GM18907 (cell line): ENCODE results near the gene CD44.
"Not testable (repeated sequence)": the region's sequence is repeated elsewhere in the genome, so short reads cannot be mapped to it uniquely, and the experiment has no call there.

Source experiments
- ATAC-seq: cut with Tn5 transposase; IDR thresholded peaks from one replicate; pipeline ENCODE4 v1.9.1; 2021; ENCODE audit warnings: mild to moderate bottlenecking, moderate library complexity; ENCODE audit not compliant: unreplicated experiment

CD44 gene

DNA sequence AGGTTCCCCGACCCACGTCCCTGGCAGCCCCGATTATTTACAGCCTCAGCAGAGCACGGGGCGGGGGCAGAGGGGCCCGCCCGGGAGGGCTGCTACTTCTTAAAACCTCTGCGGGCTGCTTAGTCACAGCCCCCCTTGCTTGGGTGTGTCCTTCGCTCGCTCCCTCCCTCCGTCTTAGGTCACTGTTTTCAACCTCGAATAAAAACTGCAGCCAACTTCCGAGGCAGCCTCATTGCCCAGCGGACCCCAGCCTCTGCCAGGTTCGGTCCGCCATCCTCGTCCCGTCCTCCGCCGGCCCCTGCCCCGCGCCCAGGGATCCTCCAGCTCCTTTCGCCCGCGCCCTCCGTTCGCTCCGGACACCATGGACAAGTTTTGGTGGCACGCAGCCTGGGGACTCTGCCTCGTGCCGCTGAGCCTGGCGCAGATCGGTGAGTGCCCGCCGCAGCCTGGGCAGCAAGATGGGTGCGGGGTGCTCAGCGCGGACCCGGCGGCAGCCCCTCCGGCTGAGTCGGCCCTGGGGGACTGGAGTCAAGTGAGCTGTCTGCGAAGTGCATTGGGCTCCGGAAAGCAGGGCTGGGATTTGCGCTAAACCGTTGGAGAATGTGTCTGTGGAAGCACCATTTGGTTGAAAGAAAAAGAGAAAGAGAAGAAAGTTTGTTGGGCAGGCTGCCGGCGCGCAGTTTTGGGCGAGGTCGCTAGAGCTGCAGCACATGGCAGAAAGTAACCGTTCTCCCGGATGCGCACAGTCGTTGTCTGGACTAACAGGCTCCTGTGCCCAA is at the start of gene CD44:
CD44 (plus strand) TSS at position 229 of the 779 bp plus-strand sequence; CDS start at position 362, 133 bp downstream.
- ATAC-seq = peak; percentile 53

DNA sequence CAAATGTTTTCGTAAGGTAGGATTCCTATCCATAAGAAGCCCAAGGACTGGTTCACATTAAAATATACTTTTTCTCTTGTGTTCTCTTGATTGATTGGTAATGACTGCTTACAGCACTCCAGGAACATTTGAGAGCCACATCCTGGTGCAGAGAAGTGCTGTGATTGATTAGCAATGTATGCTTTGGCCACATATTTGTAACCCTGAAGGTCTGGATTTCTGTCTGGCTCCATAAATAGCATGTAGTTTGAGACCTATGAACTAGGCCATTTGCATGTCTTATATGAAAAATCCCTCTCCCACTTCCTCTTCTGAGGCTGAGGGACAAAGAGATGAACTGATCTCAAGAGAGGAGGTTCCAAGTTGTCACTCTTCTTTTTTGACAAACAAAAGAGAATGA is 49.3 kb upstream of the CD44 start:
- peak; percentile 80 for ATAC-seq

DNA sequence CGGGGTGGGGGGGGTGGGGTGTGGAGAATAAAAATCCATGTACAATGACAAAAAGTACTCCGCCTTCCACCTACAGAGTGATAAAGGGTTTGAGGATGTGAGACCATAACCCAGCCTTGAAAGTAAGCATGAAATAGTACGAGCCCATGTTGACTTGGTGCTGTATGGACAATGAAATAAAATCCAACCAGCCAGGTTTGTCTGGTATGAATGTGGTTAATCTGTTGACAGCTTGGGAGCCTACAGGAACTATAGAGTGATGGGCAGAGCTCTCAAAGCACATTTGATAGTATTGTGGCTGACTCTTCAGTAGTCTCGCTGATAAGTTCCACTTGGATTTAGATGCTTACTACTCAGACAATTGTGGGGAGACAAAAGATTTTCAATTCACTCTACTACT is 48.8 kb upstream of the CD44 start:
- ATAC-seq = peak; percentile 31

DNA sequence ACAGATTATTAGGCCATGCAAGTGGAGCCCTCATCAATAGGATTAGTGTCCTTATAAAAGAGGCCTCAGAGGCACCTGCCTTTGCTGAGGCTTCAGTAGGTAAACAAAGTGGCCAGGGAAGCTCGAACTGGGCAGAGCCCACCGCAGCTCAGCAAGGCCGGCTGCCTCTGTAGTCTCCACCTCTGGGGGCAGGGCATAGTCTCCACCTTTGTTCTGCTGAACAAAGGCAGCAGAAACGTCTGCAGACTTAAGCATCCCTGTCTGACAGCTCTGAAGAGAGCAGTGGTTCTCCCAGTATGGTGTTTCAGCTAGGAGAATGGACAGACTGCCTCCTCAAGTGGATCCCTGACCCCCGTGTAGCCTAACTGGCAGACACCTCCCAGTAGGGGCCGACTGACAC is 48.0 kb upstream of the CD44 start:
- ATAC-seq = not testable (repeated sequence)

DNA sequence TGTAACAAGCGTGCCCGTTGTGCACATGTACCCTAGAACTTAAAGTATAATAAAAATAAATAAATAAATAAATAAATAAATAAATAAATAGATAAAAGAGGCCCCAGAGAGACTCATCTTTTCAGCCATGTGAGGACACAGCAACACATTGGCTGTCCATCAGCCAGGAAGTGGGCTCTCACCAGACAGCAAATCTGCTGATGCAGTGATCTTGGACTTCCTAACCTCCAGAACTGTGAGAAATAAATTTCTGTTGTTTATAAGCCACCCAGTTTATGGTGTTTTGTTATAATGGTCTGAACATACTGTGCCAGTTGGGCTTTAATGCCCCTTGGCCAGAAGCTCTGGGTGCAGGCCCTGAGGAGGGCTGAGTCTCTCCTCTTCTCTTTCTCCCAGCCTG is 42.2 kb upstream of the CD44 start:
- ATAC-seq = no peak

DNA sequence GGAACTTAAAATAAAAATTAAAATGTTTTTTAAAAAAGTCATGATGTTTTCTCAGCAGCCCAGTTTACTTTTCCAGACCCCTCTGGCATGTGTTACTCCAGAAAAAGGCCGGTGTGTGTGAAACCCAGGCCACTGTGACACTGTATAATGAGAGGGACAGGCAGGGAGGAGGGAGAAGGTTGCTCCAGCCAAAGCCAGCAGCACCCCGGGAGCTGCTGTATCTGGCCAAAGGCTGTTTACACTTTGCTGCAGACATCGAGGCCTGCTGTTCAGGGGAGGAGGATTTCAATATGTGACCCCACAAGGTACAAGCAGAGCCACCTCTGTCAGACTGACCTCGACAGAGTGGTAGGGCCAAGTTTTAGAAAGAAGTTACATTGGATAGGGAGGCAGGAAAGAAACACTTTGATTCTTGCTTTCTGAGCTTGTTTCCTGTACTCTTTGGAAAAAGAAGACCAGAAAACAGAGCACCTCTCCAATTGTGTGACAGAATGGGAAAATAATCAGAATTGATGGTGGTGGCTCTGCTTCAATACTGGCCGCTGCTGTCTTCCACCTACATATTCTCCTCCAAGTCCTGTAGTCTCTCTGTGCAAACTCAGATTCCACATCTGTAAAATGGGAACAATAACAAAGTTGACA is 41.0 kb upstream of the CD44 start:
- ATAC-seq = no peak

DNA sequence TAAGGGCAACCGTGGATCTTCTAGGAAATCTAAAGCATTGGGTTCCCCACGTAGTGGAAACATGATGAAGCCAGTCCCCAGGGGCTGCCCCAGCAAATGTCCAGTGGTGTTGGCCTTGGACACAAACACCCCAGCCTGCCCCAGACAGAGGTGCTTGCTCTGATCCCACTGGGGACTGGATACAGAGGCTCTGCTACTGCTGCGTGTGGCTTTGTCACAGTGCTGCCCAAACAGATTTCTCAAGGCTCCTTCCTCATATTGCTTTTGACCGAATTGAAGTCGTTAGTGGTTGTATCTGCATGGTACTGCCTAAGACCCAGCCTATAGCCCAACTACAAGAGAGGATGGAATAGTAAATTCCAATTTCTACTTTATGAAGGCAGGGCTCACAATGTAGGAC is 40.1 kb upstream of the CD44 start:
- no peak for ATAC-seq

DNA sequence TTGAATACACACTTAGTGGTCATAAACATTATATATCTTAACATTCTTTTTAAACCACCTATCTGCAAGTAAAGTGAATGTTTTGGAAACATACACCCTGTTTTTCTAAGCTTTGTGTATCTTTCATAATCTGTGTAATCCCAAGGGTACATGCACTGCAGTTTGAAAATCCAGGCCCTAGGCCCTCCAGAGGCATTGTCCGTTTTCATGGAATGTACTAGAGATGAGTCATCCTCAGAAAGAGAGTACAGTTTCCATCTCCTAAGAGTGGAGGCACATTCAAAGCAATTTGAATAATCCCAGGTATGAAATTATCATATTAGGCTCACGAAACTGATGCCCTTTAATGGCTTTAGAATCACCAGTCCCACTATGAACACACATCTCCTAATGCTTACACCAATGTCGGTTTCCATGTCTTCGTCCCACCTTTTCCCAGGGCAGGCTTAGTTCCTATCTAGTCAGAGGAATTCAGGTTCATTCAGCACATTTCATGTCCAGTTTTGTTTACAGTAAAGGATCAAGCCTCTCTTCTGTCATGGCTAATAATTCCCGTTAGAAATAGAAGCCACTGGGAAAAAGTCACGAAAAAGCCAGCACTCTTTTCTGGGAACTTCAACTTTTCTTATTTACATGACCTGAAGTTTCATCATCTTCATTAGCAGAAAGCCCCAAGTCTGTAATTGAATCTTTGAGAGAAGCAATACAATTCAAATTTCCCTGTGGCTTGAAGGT is 39.5 kb upstream of the CD44 start:
- no peak for ATAC-seq

DNA sequence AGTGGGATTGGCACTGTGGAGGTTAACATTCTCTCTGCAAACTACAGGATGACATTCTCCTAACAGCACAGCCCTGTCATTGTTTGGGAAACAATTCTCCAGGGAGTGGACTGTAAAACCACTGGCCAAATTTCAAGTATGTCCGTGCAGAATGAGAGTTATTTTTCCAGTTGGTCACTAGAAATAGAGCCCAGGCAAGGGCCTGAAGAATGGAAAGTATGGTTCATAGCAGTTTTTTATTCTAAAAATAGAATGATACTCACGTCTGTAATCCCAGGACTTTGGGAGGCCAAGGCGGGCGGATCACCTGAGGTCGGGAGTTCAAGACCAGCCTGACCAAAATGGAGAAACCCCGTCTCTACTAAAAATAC is 39.0 kb upstream of the CD44 start:
- ATAC-seq = no peak

DNA sequence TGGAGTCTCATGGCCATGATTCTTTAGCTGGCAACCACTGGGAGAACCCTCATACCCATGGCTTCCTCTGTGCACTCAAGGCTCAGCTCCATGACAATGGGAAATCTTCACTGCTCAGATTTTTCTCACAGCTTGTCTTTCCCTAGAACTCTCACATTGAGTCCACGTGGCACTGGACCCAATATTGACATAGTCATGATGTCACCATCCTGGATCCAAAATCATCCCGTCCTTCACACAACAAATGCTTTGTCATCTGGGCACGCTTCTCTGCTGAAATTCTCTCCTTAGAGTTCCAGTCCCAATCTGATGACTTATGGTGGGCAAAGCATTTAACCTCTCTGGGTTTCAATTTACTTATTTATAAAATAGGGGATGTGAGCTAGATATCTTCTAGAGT is 37.7 kb upstream of the CD44 start:
- no peak for ATAC-seq

DNA sequence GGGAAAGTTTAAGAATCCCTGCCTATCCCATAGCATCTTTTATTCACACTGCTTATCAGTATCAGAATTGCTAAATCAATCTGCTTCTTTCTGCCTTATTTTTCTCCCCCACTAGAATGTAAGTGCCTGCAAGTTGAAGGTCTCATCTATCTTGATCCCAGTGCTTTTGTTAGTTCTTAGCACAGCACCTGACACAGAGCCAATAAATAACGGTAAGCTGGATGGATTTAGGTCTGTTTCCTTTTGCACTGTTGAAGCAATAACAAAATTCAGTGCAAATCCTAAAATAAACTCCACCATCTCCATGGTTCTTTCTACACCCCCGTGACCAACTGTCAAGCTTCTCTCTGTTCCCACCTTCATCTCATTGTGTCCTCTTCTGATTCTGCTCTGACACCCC is 36.7 kb upstream of the CD44 start:
- ATAC-seq = no peak

DNA sequence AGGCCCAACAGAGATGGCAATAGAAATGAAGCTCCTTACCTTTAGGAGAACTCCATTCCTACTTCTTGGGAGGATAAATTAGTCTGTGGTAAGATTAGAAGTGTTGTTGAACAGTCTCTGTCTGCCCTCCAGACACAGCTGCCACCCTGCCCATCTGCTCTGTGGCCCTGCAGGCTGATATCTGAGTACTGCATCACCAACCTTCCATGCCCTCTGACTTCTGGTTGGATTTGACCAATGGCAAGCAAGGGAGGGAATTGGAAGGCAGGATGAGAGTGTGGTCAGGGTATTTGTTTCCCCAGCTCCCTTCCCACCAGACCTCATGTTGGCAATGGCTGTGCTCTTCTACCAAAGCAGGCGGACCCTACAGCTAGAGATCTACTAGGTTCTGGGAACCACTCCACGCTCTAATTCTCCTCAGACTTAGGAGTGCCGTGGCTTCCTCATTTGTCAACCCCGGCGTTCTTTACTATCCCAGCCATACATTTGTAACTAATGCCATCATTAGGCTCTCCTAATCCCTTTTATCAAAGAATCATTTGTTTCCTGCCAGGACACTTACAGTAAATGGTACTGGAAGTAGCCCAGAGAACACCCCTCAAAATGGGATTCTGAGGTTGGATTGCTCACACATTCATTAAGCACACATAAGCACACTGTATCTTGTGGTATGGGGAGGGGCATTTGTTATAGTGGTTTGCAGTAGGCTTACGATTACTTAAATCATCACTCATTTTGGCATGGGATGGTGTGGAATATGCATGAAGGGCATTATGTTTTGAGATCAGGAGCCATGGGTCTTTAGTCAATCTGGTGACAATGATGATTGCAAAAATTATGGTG is 35.4 kb upstream of the CD44 start:
- ATAC-seq = no peak

DNA sequence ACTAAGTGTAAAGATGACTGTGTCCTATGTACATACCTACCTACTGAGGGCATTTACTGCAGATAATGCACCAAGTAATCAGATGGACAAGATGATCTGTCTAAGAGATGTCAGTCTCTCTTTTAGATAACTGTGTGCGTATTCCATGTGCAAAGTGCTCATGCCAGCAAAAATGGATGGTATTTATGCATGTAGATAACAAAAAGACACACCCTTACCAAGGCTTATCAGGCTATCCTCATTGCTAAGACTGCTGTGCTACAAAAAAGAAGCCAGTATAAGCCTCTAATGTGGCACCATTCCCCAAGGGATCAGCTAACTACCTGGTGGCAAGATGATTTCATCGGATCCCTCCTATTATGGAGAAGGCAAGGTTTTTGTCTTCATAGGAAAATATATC is 34.3 kb upstream of the CD44 start:
- ATAC-seq = no peak

DNA sequence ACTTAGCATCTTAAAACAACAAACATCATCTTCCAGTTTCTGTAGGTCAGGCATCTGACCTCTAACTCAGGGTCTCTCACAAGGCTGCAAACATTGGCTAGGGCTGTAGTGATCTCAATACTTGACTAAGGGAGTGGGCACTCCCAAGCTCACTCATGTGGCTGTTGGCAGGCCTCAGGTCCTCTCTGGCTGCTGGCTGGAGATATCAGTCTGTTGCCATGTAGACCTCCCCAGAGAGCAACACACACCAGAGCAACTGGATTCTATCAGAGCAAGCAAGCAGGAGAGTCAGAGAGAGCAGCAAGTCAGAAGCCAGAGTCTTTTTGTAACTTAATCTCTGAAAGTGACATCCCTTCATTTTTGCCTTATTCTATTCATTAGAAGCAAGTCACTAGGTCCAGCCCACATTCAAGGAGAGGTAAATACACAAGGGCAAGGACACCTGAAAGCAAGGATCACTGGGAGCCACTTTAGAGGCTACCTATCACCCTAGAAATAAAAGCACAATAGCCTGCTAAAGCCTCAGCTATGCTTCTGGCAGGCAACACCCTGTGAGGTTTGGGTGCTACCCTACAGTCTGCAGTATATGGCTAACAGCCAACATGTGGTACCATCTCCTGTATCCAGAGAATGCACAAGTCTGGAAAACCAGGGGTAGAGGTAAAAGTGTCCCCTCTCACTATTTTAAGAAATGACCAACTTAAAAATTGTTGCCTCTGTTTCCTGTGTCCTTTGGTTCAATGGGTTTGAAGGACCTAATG is 33.5 kb upstream of the CD44 start:
- ATAC-seq = no peak

DNA sequence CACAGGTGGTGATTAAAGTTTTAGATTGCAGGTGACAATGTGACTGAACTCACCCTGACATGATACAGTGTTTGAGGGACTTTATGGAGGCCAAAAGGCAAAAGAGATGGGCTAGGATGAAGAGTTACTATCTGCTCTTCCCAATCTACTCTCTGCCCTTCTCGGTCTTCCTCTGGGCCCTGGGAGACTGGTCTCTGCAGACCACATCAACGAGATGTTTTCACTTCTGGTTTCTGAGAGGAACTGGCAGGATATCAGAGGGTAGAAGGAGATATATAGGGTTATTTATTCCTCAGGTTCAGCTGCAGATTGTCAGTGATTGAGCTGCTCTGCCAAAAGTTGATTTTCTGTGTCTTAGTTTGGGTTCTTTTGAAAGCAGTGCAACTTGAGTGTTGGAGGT is 32.4 kb upstream of the CD44 start:
- peak; percentile 86 for ATAC-seq

DNA sequence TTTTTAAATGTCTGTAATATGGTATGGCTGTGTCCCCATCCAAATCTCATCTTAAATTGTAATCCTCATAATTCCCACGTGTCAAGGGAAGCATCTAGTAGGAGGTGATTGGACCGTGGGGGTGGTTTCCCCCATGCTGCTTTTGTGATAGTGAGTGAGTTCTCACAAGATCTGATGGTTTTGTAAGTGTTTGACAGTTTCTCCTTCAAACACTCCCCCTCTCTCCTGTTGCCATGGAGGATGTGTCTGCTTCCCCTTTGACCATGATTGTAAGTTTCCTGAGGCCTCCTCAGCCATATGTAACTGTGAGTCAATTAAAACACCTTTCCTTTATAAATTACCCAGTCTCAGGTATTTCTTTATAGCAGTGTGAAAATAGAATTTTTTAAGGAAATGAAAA is 31.1 kb upstream of the CD44 start:
- ATAC-seq = no peak

DNA sequence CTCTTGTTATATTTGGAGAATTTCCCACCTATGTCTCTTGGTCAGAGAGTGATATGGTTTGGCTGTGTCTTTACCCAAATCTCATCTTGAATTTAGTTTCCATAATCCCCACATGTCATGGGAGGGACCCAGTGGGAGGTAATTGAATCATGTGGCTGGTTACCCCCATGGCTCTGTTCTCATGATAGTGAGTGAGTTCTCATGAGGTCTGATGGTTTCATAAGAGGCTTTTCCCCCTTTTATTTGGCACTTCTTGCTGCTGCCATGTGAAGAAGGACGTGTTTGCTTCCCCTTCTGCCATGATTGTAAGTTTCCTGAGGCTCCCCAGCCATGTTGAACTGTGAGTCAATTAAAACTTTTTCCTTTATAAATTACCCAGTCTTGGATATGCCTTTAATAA is 30.6 kb upstream of the CD44 start:
- not testable (repeated sequence) for ATAC-seq

DNA sequence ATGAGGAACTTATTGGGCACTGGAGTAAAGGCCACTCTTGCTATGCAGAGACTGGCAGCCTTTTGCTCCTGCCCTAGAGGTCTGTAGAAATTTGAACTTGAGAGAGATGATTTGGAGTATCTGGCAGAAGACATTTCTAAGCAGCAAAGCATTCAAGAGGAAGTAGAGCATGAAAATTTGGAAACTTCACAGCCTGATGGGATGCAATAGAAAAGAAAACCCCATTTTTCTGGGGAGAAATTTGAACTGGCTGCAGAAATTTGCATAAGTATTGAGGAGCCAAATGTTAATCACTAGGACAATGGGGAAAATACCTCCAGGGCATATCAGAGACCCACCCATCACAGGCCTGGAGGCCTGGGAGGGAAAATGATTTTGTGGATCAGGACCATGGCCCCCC is 29.9 kb upstream of the CD44 start:
- no peak for ATAC-seq

DNA sequence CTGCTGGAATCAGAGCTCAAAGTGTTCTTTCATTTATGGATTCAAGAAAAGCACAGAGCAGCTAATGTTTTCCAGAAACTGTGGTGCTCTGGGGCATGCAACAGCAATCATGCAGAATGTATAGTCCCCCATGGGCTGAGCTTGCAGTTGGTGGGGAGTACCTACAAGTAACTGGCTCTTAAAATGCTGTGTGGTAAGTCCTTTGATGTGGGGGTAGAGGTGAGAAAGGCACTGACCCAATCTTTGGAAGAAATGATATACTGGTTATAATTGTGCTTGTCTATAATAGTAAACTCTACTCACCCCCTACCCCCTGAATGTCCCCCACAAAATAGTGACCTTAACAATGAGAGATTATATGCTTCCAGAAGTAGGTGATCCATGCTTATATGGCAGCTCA is 29.1 kb upstream of the CD44 start:
- ATAC-seq = no peak
